Right lobe of liver (tissue), 6 donors: ENCODE data around the gene ASTE1. TPM values are rescaled to one million over a fixed set of nuclear protein-coding genes. Genes with fewer than 3 reads are reported as not detected.

Source experiments
- ATAC-seq, 4 donors: fragments of 200-7000 bp; cut with Tn5 transposase; one replicate each; pipeline ENCODE4 v1.9.1; 2020; ENCODE audit warnings: mild to moderate bottlenecking in 4 of 4, moderate library complexity in 4 of 4
- DNase-seq, 3 donors: peaks; one replicate each; pipeline ENCODE4 v3.0.0-alpha.2; 2020
- H3K27ac ChIP-seq, 3 donors: fragments of 200-600 bp; one replicate each; pipeline ENCODE4 v1.8.0; 2022
- H3K27me3 ChIP-seq, 2 donors: fragments of 200-600 bp; one replicate each; pipeline ENCODE4 v1.8.0; 2022
- H3K36me3 ChIP-seq, 4 donors: fragments of 200-600 bp; sonication (generic) in 1 of 4; one replicate each; pipeline versions ENCODE4 v1.5.1 to v1.8.0; 2017 to 2022; ENCODE audit warnings: control low read depth in 1 of 4
- H3K4me1 ChIP-seq, 4 donors: fragments of 200-600 bp; sonication (generic) in 1 of 4; one replicate each; pipeline versions ENCODE4 v1.5.1 to v1.8.0; 2017 to 2022; ENCODE audit warnings: control low read depth in 1 of 4
- H3K4me3 ChIP-seq, 3 donors: fragments of 200-600 bp; one replicate each; pipeline ENCODE4 v1.8.0; 2022
- H3K9me3 ChIP-seq, 4 donors: fragments of 200-600 bp; sonication (generic) in 1 of 4; one replicate each; pipeline versions ENCODE4 v1.5.1 to v1.8.0; 2017 to 2022; ENCODE audit warnings: control low read depth in 1 of 4
- POLR2A ChIP-seq: fragments of 450-650 bp; IDR thresholded peaks from one replicate; pipeline ENCODE4 v1.6.1; 2017; ENCODE audit warnings: antibody characterized with exemption, mild to moderate bottlenecking
- WGBS: methylation state at CpG from one replicate; pipeline ENCODE4 v1.1.6; 2018; ENCODE audit warnings: low coverage, low lambda C conversion rate; ENCODE audit not compliant: insufficient coverage; ENCODE audit errors: missing lambda C conversion rate; 5-methylcytosine and 5-hydroxymethylcytosine counted together
- intact Hi-C, 2 donors: fragments of 100-400 bp; cut with DNase I; formaldehyde crosslinking; loops; one replicate each; pipeline versions ENCODE4 v1.11.2 to v1.14.1; 2022
- total RNA-seq, 6 experiments: library from RNA; depleted of rRNA in 2 of 6; stranded (reverse); fragments of >200 nt in 2 of 6; fragmentation: NEBNext Ultra II Directional in 3 of 6; extraction: Animal tissue kit (Norgen Biotek cat#: 25700) in 3 of 6; gene quantifications; one replicate each; pipeline versions ENCODE4 v1.1.0 to v1.2.4, GENCODE V29; 2016 to 2023
- TF ChIP-seq, protein P1 (sequence below), 4 donors: fragments of 200-600 bp in 3 of 4; fragments of 450-650 bp in 1 of 4; IDR thresholded peaks; one replicate each; pipeline versions ENCODE4 v1.5.1 to v1.8.0; 2016 to 2022; ENCODE audit warnings: antibody characterized with exemption in 4 of 4, mild to moderate bottlenecking in 2 of 4
- donor health status: DM: no; HTN: yes; CAD: no.
- donor health status: DM: no; HTN: no; CAD: no.
- donor health status: DM: no; HTN: no; CAD: no.
- donor health status: DM: no; HTN: yes; CAD: no.
- donor health status: DM: no; HTN: yes; CAD: no.

Gene ASTE1
- total RNA-seq, 6 experiments from 2014 or later = 3.0 to 4.6 (median 3.3) TPM

- no peaks in the 10 kb centered on the region for H3K4me1 ChIP-seq
- TF ChIP-seq, protein P1, sequence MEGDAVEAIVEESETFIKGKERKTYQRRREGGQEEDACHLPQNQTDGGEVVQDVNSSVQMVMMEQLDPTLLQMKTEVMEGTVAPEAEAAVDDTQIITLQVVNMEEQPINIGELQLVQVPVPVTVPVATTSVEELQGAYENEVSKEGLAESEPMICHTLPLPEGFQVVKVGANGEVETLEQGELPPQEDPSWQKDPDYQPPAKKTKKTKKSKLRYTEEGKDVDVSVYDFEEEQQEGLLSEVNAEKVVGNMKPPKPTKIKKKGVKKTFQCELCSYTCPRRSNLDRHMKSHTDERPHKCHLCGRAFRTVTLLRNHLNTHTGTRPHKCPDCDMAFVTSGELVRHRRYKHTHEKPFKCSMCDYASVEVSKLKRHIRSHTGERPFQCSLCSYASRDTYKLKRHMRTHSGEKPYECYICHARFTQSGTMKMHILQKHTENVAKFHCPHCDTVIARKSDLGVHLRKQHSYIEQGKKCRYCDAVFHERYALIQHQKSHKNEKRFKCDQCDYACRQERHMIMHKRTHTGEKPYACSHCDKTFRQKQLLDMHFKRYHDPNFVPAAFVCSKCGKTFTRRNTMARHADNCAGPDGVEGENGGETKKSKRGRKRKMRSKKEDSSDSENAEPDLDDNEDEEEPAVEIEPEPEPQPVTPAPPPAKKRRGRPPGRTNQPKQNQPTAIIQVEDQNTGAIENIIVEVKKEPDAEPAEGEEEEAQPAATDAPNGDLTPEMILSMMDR (IDR thresholded peaks at IDR 0.05) = no peak
- TF ChIP-seq POLR2A = no peak
- no peak for DNase-seq
- intact Hi-C loops = no loop called here
- no peak overlapping the region for H3K4me3 ChIP-seq
- 63% methylated on average over 7 of the region's 7 CpGs for WGBS
- ATAC-seq = no peak
- H3K27me3 ChIP-seq = no peaks in the 10 kb centered on the region
- no peaks in the 10 kb centered on the region for H3K9me3 ChIP-seq
- no peak overlapping the region for H3K27ac ChIP-seq
- peaks cover 0 to 15% (median 0%) of the 10 kb centered on the region in 4 donors for H3K36me3 ChIP-seq
Measured at GRCh38 chr3:130997289-130997688, 29.3 kb downstream of the ASTE1 start.

DNA sequence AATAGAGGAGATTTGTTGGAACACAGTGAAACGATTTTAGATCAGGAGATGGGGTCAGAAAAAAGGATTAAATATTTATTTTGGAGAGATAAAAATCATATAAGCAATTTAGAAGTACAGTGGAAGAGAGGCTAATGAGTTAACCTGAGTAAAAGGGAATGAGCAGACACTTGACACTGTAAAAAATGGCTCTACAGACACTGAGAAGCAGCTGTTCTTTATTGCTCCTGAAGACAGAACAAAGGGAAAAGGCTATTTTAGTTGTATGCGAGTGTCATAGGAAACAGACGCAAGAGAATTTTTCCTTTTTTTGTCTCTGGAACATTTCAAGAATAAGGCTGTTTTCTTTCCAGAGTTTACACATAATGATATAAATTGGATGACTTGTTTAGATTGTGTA, 34.3 kb downstream of the ASTE1 start:
- intact Hi-C loops = no loop called here
- WGBS = 65% methylated on average over 3 of the region's 3 CpGs
- DNase-seq (no peak), ATAC-seq (no peak)
- Histone ChIP-seq H3K27ac (no peak overlapping the region), H3K9me3 (no peaks in the 10 kb centered on the region), H3K4me3 (no peak overlapping the region), H3K4me1 (no peaks in the 10 kb centered on the region), H3K27me3 (no peaks in the 10 kb centered on the region), H3K36me3 (peaks cover 0 to 5% (median 0%) of the 10 kb centered on the region in 4 donors)
- TF ChIP-seq, protein P1 (IDR thresholded peaks at IDR 0.05) = no peak
- no peak for TF ChIP-seq POLR2A

GRCh38 chr3:130991126-130991525, 35.5 kb downstream of the ASTE1 start:
- H3K4me3 ChIP-seq = no peak overlapping the region
- 93% methylated on average over 5 of the region's 5 CpGs for WGBS
- no peaks in the 10 kb centered on the region for H3K9me3 ChIP-seq
- intact Hi-C loops = no loop called here
- H3K36me3 ChIP-seq = peaks cover 0 to 5% (median 0%) of the 10 kb centered on the region in 4 donors
- no peaks in the 10 kb centered on the region for H3K27me3 ChIP-seq
- TF ChIP-seq POLR2A = no peak
- TF ChIP-seq, protein P1 (IDR thresholded peaks at IDR 0.05) = no peak
- no peak overlapping the region for H3K27ac ChIP-seq
- DNase-seq = no peak
- H3K4me1 ChIP-seq = no peaks in the 10 kb centered on the region
- no peak for ATAC-seq

DNA sequence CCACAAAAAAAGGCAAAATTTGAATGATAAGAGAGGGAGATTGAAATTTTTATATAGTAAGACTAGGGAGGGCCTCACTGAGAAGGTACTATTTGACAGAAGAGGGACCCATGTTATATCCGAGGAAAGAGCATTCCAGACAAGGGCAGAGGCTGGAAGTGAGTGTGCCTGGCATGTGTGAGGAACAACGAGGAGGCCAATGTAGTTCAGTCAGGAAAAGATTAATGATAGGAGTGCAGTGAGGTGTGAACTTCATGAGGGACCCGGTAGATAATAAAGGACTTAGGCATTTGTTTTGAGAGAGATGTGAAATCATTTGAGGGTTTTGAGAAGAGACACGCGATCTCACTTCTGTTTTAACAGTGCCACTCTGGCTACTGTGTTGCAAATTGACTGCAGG, 36.3 kb downstream of the ASTE1 start:
- no peak overlapping the region for H3K4me3 ChIP-seq
- peaks cover 0 to 5% (median 0%) of the 10 kb centered on the region in 4 donors for H3K36me3 ChIP-seq
- TF ChIP-seq POLR2A = no peak
- TF ChIP-seq, protein P1 (IDR thresholded peaks at IDR 0.05) = no peak
- no peaks in the 10 kb centered on the region for H3K4me1 ChIP-seq
- ATAC-seq = no peak
- WGBS = 76% methylated on average over 5 of the region's 5 CpGs
- H3K27ac ChIP-seq = no peak overlapping the region
- H3K27me3 ChIP-seq = no peaks in the 10 kb centered on the region
- H3K9me3 ChIP-seq = no peaks in the 10 kb centered on the region
- no peak for DNase-seq
- intact Hi-C loops = no loop called here

DNA sequence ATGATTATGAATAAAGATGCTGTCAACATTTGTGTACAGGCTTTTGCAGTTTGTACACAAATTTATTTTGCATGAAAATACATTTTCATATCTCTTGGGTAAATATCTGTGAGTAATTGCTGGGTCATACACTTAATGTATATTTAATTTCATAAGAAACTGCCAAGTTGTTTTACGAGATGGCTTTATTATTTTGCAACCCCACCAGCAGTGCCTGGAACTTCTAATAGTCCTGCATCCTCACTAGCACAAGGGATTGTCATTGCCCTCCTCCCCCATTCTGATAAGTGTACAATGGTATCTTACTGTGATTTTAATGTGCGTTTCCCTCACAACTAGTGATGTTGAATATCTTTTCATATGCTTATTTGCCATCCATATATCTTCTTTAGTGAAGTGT, 45.2 kb downstream of the ASTE1 start:
- H3K9me3 ChIP-seq = no peaks in the 10 kb centered on the region
- no peak for DNase-seq
- no peak for ATAC-seq
- no peak overlapping the region for H3K4me3 ChIP-seq
- no peaks in the 10 kb centered on the region for H3K27me3 ChIP-seq
- TF ChIP-seq POLR2A = no peak
- TF ChIP-seq, protein P1 (IDR thresholded peaks at IDR 0.05) = no peak
- no peaks in the 10 kb centered on the region for H3K4me1 ChIP-seq
- intact Hi-C loops = no loop called here
- 100% methylated on average over 2 of the region's 2 CpGs for WGBS
- H3K36me3 ChIP-seq = no peaks in the 10 kb centered on the region
- H3K27ac ChIP-seq = no peak overlapping the region
